Activated T-cell treated with anti-CD3 and anti-CD28 coated beads for 4 hours (primary cell): Measurements from ENCODE around the gene MAPK1.
"Not testable (repeated sequence)": the region's sequence is repeated elsewhere in the genome, so short reads cannot be mapped to it uniquely, and the experiment has no call there.

ENCODE experiments used
- DNase-seq: peaks from one replicate; pipeline ENCODE4 v3.0.0-alpha.2; 2020

MAPK1 gene

GRCh38 chr22:21744917-21745316 lies 122.5 kb downstream of the MAPK1 start:
- not testable (repeated sequence) for DNase-seq

- DNase-seq: no peak
Measured at GRCh38 chr22:21741790-21742189, 125.7 kb downstream of the MAPK1 start.

GRCh38 chr22:21741059-21741458 lies 126.4 kb downstream of the MAPK1 start:
- DNase-seq: no peak

GRCh38 chr22:21739828-21740377 lies 127.5 kb downstream of the MAPK1 start:
- no peak for DNase-seq

- DNase-seq: no peak
Measured at GRCh38 chr22:21738966-21739365, 128.5 kb downstream of the MAPK1 start.

GRCh38 chr22:21738081-21738480 lies 129.4 kb downstream of the MAPK1 start:
- no peak for DNase-seq

GRCh38 chr22:21736948-21737347 lies 130.5 kb downstream of the MAPK1 start:
- no peak for DNase-seq

- DNase-seq: no peak
Measured at GRCh38 chr22:21736084-21736642, 131.3 kb downstream of the MAPK1 start.

- DNase-seq: peak; percentile 91
Measured at GRCh38 chr22:21735200-21736083, 132.0 kb downstream of the MAPK1 start, which contains the start of gene YPEL1. Gene YPEL1, minus strand, starts transcription at chr22:21735794. Its CDS starts 25,050 bp downstream, at chr22:21710744.

- DNase-seq: no peak
Measured at GRCh38 chr22:21734540-21735199, 132.8 kb downstream of the MAPK1 start.

- DNase-seq: no peak
Measured at GRCh38 chr22:21731503-21731902, 135.9 kb downstream of the MAPK1 start.

GRCh38 chr22:21730535-21731308 lies 136.7 kb downstream of the MAPK1 start:
- DNase-seq: no peak

- not testable (repeated sequence) for DNase-seq
Measured at GRCh38 chr22:21729184-21729583, 138.3 kb downstream of the MAPK1 start.

- DNase-seq: no peak
Measured at GRCh38 chr22:21728270-21728669, 139.2 kb downstream of the MAPK1 start.

GRCh38 chr22:21727768-21728167 lies 139.7 kb downstream of the MAPK1 start:
- DNase-seq: no peak

GRCh38 chr22:21727159-21727558 lies 140.3 kb downstream of the MAPK1 start:
- DNase-seq: no peak

GRCh38 chr22:21726650-21727049 lies 140.8 kb downstream of the MAPK1 start:
- no peak for DNase-seq

- DNase-seq: no peak
Measured at GRCh38 chr22:21725956-21726649, 141.3 kb downstream of the MAPK1 start.

- DNase-seq: not testable (repeated sequence)
Measured at GRCh38 chr22:21724496-21724895, 142.9 kb downstream of the MAPK1 start.

- not testable (repeated sequence) for DNase-seq
Measured at GRCh38 chr22:21721195-21721852, 146.1 kb downstream of the MAPK1 start.

- DNase-seq: not testable (repeated sequence)
Measured at GRCh38 chr22:21720191-21720859, 147.1 kb downstream of the MAPK1 start.
